GM12873 (cell line): Measurements from ENCODE around the gene CSNK1G1.

Experiments used
- CTCF ChIP-seq: IDR thresholded peaks from 2 replicates; pipeline ENCODE4 v1.5.1; 2012; ENCODE audit warnings: low read depth, mild to moderate bottlenecking, moderate library complexity, low read length, control low read depth; ENCODE audit not compliant: insufficient read depth; ENCODE audit errors: missing control alignments

CSNK1G1 gene

GRCh38 chr15:64355348-64355943, 527 bp downstream of the CSNK1G1 start:
- TF ChIP-seq CTCF = no peak

- no peak for TF ChIP-seq CTCF
Measured at GRCh38 chr15:64354688-64355344, 1.2 kb downstream of the CSNK1G1 start.

- TF ChIP-seq CTCF = no peak
Measured at GRCh38 chr15:64351265-64351664, 4.7 kb downstream of the CSNK1G1 start.

GRCh38 chr15:64349375-64349774, 6.6 kb downstream of the CSNK1G1 start:
- TF ChIP-seq CTCF = no peak

GRCh38 chr15:64348455-64348854, 7.5 kb downstream of the CSNK1G1 start:
- no peak for TF ChIP-seq CTCF

- TF ChIP-seq CTCF = no peak
Measured at GRCh38 chr15:64344651-64345294, 11.2 kb downstream of the CSNK1G1 start.

GRCh38 chr15:64343841-64344240, 12.1 kb downstream of the CSNK1G1 start:
- TF ChIP-seq CTCF = no peak
